Measurements from ENCODE around the gene NCK1. TPM values are rescaled to one million over a fixed set of nuclear protein-coding genes. Genes with fewer than 3 reads are reported as not detected.

Gene NCK1
- total RNA-seq, 1 experiment from 2014 or later, result 15.3 TPM

GRCh38 chr3:136913168-136913567 lies 51.2 kb downstream of the NCK1 start:
- no peaks in the 10 kb centered on the region for H3K4me1 ChIP-seq (ENCODE audit: insufficient read depth, low read length)
- no peak overlapping the region for H3K27ac ChIP-seq (ENCODE audit: low read length)
- H4K20me1 ChIP-seq (ENCODE audit: low read length), result no peaks in the 10 kb centered on the region
- ChIA-PET CTCF (no interaction called here), POLR2A (ENCODE audit: unreplicated experiment) (no interaction called here)
- H3K9me2 ChIP-seq (replicated peaks; ENCODE audit: low read length), result no peaks in the 10 kb centered on the region
- no peak overlapping the region for H3K4me3 ChIP-seq (ENCODE audit: low read length)
- H2AFZ ChIP-seq (ENCODE audit: low read length), result no peak overlapping the region
- no peaks in the 10 kb centered on the region for H3F3A ChIP-seq (ENCODE audit: low read length, unreplicated experiment)
- H3K4me2 ChIP-seq (ENCODE audit: low read length), result no peak overlapping the region
- ATAC-seq (no peak), DNase-seq (no peak)
- no peak for TF ChIP-seq EZH2 (IDR thresholded peaks at IDR 0.05; ENCODE audit: low read length, unreplicated experiment)
- no peak for TF ChIP-seq EZH2phosphoT487 (IDR thresholded peaks at IDR 0.05; ENCODE audit: borderline replicate concordance, low read length)
- TF ChIP-seq CTCF (conservative IDR thresholded peaks at IDR 0.05; ENCODE audit: low read depth, low read length), result no peak
- no TSS peak for BruUV-seq (replicated peaks)
- H3K79me2 ChIP-seq (ENCODE audit: low read length), result peaks cover 89% of the 10 kb centered on the region
- 0 out of 2 replicates have a peak, but pooled peaks cover 6% of the 10 kb centered on the region for H3K9me3 ChIP-seq (ENCODE audit: low read length)
- intact Hi-C loops (cut with micrococcal nuclease), result no loop called here
- H3K36me3 ChIP-seq (ENCODE audit: low read depth, low read length), result peaks cover 7% of the 10 kb centered on the region; the same call in 1 of the 2 replicates
- H3K9ac ChIP-seq (ENCODE audit: low read length), result no peak overlapping the region
- H3K27me3 ChIP-seq (ENCODE audit: low read length), result no peaks in the 10 kb centered on the region

- Histone ChIP-seq H3K27me3 (ENCODE audit: low read length) (no peaks in the 10 kb centered on the region), H3K9me2 (replicated peaks; ENCODE audit: low read length) (no peaks in the 10 kb centered on the region), H3K9me3 (ENCODE audit: low read length) (0 out of 2 replicates have a peak, but pooled peaks cover 6% of the 10 kb centered on the region), H3K4me1 (ENCODE audit: insufficient read depth, low read length) (peaks cover 6% of the 10 kb centered on the region), H3K79me2 (ENCODE audit: low read length) (peaks cover 87% of the 10 kb centered on the region), H3K9ac (ENCODE audit: low read length) (no peak overlapping the region), H3K4me2 (ENCODE audit: low read length) (no peak overlapping the region), H2AFZ (ENCODE audit: low read length) (no peak overlapping the region), H4K20me1 (ENCODE audit: low read length) (no peaks in the 10 kb centered on the region; the same call in 1 of the 2 replicates), H3F3A (ENCODE audit: low read length, unreplicated experiment) (no peaks in the 10 kb centered on the region), H3K36me3 (ENCODE audit: low read depth, low read length) (peaks cover 7% of the 10 kb centered on the region; the same call in 1 of the 2 replicates), H3K27ac (ENCODE audit: low read length) (no peak overlapping the region), H3K4me3 (ENCODE audit: low read length) (no peak overlapping the region)
- ATAC-seq, result no peak
- POLR2A ChIA-PET (ENCODE audit: unreplicated experiment), result no interaction called here
- no TSS peak for BruUV-seq (replicated peaks)
- CTCF ChIA-PET, result interaction anchor here (0.5 kb wide), 1 partner anchor 9 kb away, joined by 3 read pairs; no protein-coding TSS in a partner anchor
- DNase-seq, result no peak
- TF ChIP-seq CTCF (conservative IDR thresholded peaks at IDR 0.05; ENCODE audit: low read depth, low read length) (no peak), EZH2phosphoT487 (IDR thresholded peaks at IDR 0.05; ENCODE audit: borderline replicate concordance, low read length) (no peak)
- intact Hi-C loops (cut with micrococcal nuclease), result no loop called here
Measured at GRCh38 chr3:136914739-136915138, 52.7 kb downstream of the NCK1 start.

GRCh38 chr3:136916223-136916622 lies 54.2 kb downstream of the NCK1 start:
- H3K9ac ChIP-seq (ENCODE audit: low read length), result no peak overlapping the region
- H3K4me3 ChIP-seq (ENCODE audit: low read length), result no peak overlapping the region
- no peaks in the 10 kb centered on the region for H3F3A ChIP-seq (ENCODE audit: low read length, unreplicated experiment)
- no peaks in the 10 kb centered on the region for H3K27me3 ChIP-seq (ENCODE audit: low read length)
- no peak overlapping the region for H3K4me2 ChIP-seq (ENCODE audit: low read length)
- no peak overlapping the region for H3K27ac ChIP-seq (ENCODE audit: low read length)
- TF ChIP-seq CTCF (conservative IDR thresholded peaks at IDR 0.05; ENCODE audit: low read depth, low read length), result no peak
- TF ChIP-seq EZH2phosphoT487 (IDR thresholded peaks at IDR 0.05; ENCODE audit: borderline replicate concordance, low read length), result no peak
- TF ChIP-seq EZH2 (IDR thresholded peaks at IDR 0.05; ENCODE audit: low read length, unreplicated experiment), result no peak
- DNase-seq (peak; percentile 13), ATAC-seq (peak; percentile 45; the same call in 1 of the 2 replicates)
- no peaks in the 10 kb centered on the region; the same call in 1 of the 2 replicates for H4K20me1 ChIP-seq (ENCODE audit: low read length)
- no peaks in the 10 kb centered on the region for H3K9me2 ChIP-seq (replicated peaks; ENCODE audit: low read length)
- peaks cover 7% of the 10 kb centered on the region for H3K4me1 ChIP-seq (ENCODE audit: insufficient read depth, low read length)
- intact Hi-C loops (cut with micrococcal nuclease), result no loop called here
- ChIA-PET POLR2A (ENCODE audit: unreplicated experiment) (no interaction called here), CTCF (no interaction called here)
- no TSS peak for BruUV-seq (replicated peaks)
- H2AFZ ChIP-seq (ENCODE audit: low read length), result no peak overlapping the region
- 0 out of 2 replicates have a peak, but pooled peaks cover 6% of the 10 kb centered on the region for H3K9me3 ChIP-seq (ENCODE audit: low read length)
- H3K79me2 ChIP-seq (ENCODE audit: low read length), result peaks cover 84% of the 10 kb centered on the region
- H3K36me3 ChIP-seq (ENCODE audit: low read depth, low read length), result peaks cover 7% of the 10 kb centered on the region; the same call in 1 of the 2 replicates

Measured in PC-3 (cell line).